SU-DHL-6 (cell line): ENCODE measurements around the gene LASP1NB.

ENCODE experiments used
- EZH2phosphoT487 ChIP-seq: fragments of 200-600 bp; sonication (generic), shearing (Covaris generic); conservative IDR thresholded peaks from 2 replicates; pipeline ENCODE4 v1.6.1; 2018; ENCODE audit warnings: mild to moderate bottlenecking, antibody characterized with exemption, low read length, moderate library complexity, mixed read lengths
- TF ChIP-seq, protein P1 (sequence below): fragments of 200-600 bp; sonication (generic); IDR thresholded peaks from one replicate; pipeline ENCODE4 v1.5.1; 2017; ENCODE audit warnings: antibody characterized with exemption, mild to moderate bottlenecking, low read length, moderate library complexity; ENCODE audit not compliant: insufficient read depth, poor library complexity, severe bottlenecking

DNA sequence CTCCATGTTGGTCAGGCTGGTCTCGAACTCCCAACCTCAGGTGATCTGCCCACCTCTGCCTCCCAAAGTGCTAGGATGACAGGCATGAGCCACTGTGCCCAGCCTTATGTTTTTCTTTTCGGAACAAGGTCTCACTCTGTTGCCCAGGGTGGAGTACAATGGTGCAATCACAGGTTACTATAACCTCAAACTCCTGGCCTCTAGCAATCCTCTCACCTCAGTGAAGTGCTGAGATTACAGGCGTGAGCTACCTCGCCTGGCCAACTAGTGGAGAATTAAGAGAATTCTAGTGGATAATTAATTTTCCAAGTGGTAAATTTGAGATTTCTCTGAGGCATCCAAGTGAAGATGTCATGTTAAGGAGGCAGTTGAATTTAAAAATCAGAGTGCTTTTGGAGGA, 44.7 kb downstream of the LASP1NB start:
- no peak for TF ChIP-seq EZH2phosphoT487
- TF ChIP-seq, protein P1, sequence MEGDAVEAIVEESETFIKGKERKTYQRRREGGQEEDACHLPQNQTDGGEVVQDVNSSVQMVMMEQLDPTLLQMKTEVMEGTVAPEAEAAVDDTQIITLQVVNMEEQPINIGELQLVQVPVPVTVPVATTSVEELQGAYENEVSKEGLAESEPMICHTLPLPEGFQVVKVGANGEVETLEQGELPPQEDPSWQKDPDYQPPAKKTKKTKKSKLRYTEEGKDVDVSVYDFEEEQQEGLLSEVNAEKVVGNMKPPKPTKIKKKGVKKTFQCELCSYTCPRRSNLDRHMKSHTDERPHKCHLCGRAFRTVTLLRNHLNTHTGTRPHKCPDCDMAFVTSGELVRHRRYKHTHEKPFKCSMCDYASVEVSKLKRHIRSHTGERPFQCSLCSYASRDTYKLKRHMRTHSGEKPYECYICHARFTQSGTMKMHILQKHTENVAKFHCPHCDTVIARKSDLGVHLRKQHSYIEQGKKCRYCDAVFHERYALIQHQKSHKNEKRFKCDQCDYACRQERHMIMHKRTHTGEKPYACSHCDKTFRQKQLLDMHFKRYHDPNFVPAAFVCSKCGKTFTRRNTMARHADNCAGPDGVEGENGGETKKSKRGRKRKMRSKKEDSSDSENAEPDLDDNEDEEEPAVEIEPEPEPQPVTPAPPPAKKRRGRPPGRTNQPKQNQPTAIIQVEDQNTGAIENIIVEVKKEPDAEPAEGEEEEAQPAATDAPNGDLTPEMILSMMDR, result no peak
